Naive B cell (primary cell): ENCODE results near the gene MAN1C1. TPM values are rescaled to one million over a fixed set of nuclear protein-coding genes. Genes with fewer than 3 reads are reported as not detected.

ENCODE experiments used
- ATAC-seq, 2 donors: fragments of 150-1000 bp; cut with Tn5 transposase; 2 replicates each; pipeline ENCODE4 v1.10.0; 2021; ENCODE audit warnings: low read depth in 2 of 2, mild to moderate bottlenecking in 2 of 2, moderate library complexity in 2 of 2
- DNase-seq: peaks from one replicate; pipeline ENCODE4 v3.0.0; 2022
- H3K27ac Mint-ChIP-seq, 6 donors: one replicate each; pipeline ENCODE4 v1.8.0; 2020 to 2022; ENCODE audit warnings: mild to moderate bottlenecking in 6 of 6, mixed read lengths in 6 of 6, moderate library complexity in 5 of 6, inconsistent platforms in 2 of 6
- H3K27me3 Mint-ChIP-seq, 3 donors: one replicate each; pipeline ENCODE4 v1.8.0; 2021 to 2022; ENCODE audit warnings: mixed read lengths in 3 of 3, mild to moderate bottlenecking in 1 of 3
- H3K36me3 Mint-ChIP-seq, 2 donors: one replicate each; pipeline ENCODE4 v1.8.0; 2020 to 2022; ENCODE audit warnings: mixed read lengths in 2 of 2, inconsistent platforms in 1 of 2, mild to moderate bottlenecking in 1 of 2
- H3K4me1 Mint-ChIP-seq, 3 donors: one replicate each; pipeline ENCODE4 v1.8.0; 2020 to 2022; ENCODE audit warnings: mixed read lengths in 3 of 3, inconsistent platforms in 1 of 3, mild to moderate bottlenecking in 1 of 3, moderate library complexity in 1 of 3
- H3K4me3 Mint-ChIP-seq, 8 donors: one replicate each; pipeline ENCODE4 v1.8.0; 2020 to 2022; ENCODE audit warnings: mild to moderate bottlenecking in 8 of 8, mixed read lengths in 8 of 8, moderate library complexity in 8 of 8, inconsistent platforms in 2 of 8
- H3K9me3 Mint-ChIP-seq, 7 donors: one replicate each; pipeline ENCODE4 v1.8.0; 2020 to 2022; ENCODE audit warnings: mixed read lengths in 7 of 7, mild to moderate bottlenecking in 5 of 7, inconsistent platforms in 2 of 7, moderate library complexity in 1 of 7
- polyA plus RNA-seq, 6 donors: library from polyadenylated mRNA; unstranded; fragments of 300-500 nt; fragmentation: Illumina TruSeq; gene quantifications; one replicate each; pipeline ENCODE4 v1.2.3, GENCODE V29; 2021; ENCODE audit warnings: low read depth in 6 of 6

Gene MAN1C1
- polyA plus RNA-seq, 6 donors from 2014 or later: 0.16 to 0.52 (median 0.44) TPM; not detected in 3

- Mint-ChIP-seq H3K27me3 (peaks cover 0 to 9% (median 8%) of the 10 kb centered on the region in 3 donors), H3K4me1 (no peaks in the 10 kb centered on the region), H3K27ac (no peak overlapping the region), H3K4me3 (no peak overlapping the region), H3K36me3 (no peaks in the 10 kb centered on the region), H3K9me3 (no peaks in the 10 kb centered on the region)
- ATAC-seq (no peak), DNase-seq (no peak)
Observed at GRCh38 chr1:25739341-25739740, 122.8 kb downstream of the MAN1C1 start.

- no peaks in the 10 kb centered on the region for H3K36me3 Mint-ChIP-seq
- H3K4me1 Mint-ChIP-seq: no peaks in the 10 kb centered on the region
- H3K4me3 Mint-ChIP-seq: no peak overlapping the region
- DNase-seq (no peak), ATAC-seq (no peak)
- H3K27ac Mint-ChIP-seq: no peak overlapping the region
- peaks cover 0 to 9% (median 8%) of the 10 kb centered on the region in 3 donors for H3K27me3 Mint-ChIP-seq
- no peaks in the 10 kb centered on the region for H3K9me3 Mint-ChIP-seq
Observed at GRCh38 chr1:25740071-25740470, 123.5 kb downstream of the MAN1C1 start.

- peak overlapping the region in 1 of 6 donors; percentile 69 for H3K27ac Mint-ChIP-seq
- no peak overlapping the region for H3K4me3 Mint-ChIP-seq
- DNase-seq (no peak), ATAC-seq (no peak)
- H3K27me3 Mint-ChIP-seq: peaks cover 0 to 9% (median 7%) of the 10 kb centered on the region in 3 donors
- no peaks in the 10 kb centered on the region for H3K4me1 Mint-ChIP-seq
- H3K36me3 Mint-ChIP-seq: no peaks in the 10 kb centered on the region
- H3K9me3 Mint-ChIP-seq: no peaks in the 10 kb centered on the region
Observed at GRCh38 chr1:25742316-25742715, 125.7 kb downstream of the MAN1C1 start.

- Mint-ChIP-seq H3K4me3 (no peak overlapping the region), H3K4me1 (no peaks in the 10 kb centered on the region), H3K27ac (no peak overlapping the region), H3K36me3 (no peaks in the 10 kb centered on the region), H3K27me3 (peaks cover 0 to 9% (median 0%) of the 10 kb centered on the region in 3 donors), H3K9me3 (no peaks in the 10 kb centered on the region)
- no peak for ATAC-seq
- no peak for DNase-seq
Observed at GRCh38 chr1:25743164-25744139, 126.9 kb downstream of the MAN1C1 start.

GRCh38 chr1:25744140-25744581 lies 127.6 kb downstream of the MAN1C1 start:
- DNase-seq (no peak), ATAC-seq (no peak)
- Mint-ChIP-seq H3K27me3 (peaks cover 0 to 9% (median 0%) of the 10 kb centered on the region in 3 donors), H3K4me3 (no peak overlapping the region), H3K4me1 (no peaks in the 10 kb centered on the region), H3K9me3 (no peaks in the 10 kb centered on the region), H3K27ac (no peak overlapping the region), H3K36me3 (no peaks in the 10 kb centered on the region)

GRCh38 chr1:25744636-25745425 lies 128.2 kb downstream of the MAN1C1 start:
- ATAC-seq (no peak), DNase-seq (no peak)
- H3K4me3 Mint-ChIP-seq: no peak overlapping the region
- H3K36me3 Mint-ChIP-seq: no peaks in the 10 kb centered on the region
- peaks cover 0 to 6% (median 0%) of the 10 kb centered on the region in 3 donors for H3K27me3 Mint-ChIP-seq
- H3K9me3 Mint-ChIP-seq: no peaks in the 10 kb centered on the region
- no peak overlapping the region for H3K27ac Mint-ChIP-seq
- no peaks in the 10 kb centered on the region for H3K4me1 Mint-ChIP-seq

GRCh38 chr1:25746299-25747045 lies 129.9 kb downstream of the MAN1C1 start:
- Mint-ChIP-seq H3K4me3 (no peak overlapping the region), H3K9me3 (no peaks in the 10 kb centered on the region), H3K36me3 (no peaks in the 10 kb centered on the region), H3K4me1 (no peaks in the 10 kb centered on the region), H3K27ac (peak overlapping the region in 1 of 6 donors; percentile 61), H3K27me3 (peaks cover 0 to 6% (median 4%) of the 10 kb centered on the region in 3 donors)
- no peak for DNase-seq
- ATAC-seq: no peak

GRCh38 chr1:25747046-25747719 lies 130.6 kb downstream of the MAN1C1 start:
- H3K4me1 Mint-ChIP-seq: no peaks in the 10 kb centered on the region
- peaks cover 0 to 6% (median 4%) of the 10 kb centered on the region in 3 donors for H3K27me3 Mint-ChIP-seq
- H3K27ac Mint-ChIP-seq: no peak overlapping the region
- DNase-seq (no peak), ATAC-seq (no peak)
- H3K4me3 Mint-ChIP-seq: no peak overlapping the region
- no peaks in the 10 kb centered on the region for H3K36me3 Mint-ChIP-seq
- no peaks in the 10 kb centered on the region for H3K9me3 Mint-ChIP-seq

- DNase-seq: no peak
- H3K27ac Mint-ChIP-seq: no peak overlapping the region
- no peak for ATAC-seq
- H3K4me3 Mint-ChIP-seq: no peak overlapping the region
- H3K4me1 Mint-ChIP-seq: no peaks in the 10 kb centered on the region
- no peaks in the 10 kb centered on the region for H3K36me3 Mint-ChIP-seq
- peaks cover 0 to 6% (median 4%) of the 10 kb centered on the region in 3 donors for H3K27me3 Mint-ChIP-seq
- no peaks in the 10 kb centered on the region for H3K9me3 Mint-ChIP-seq
Observed at GRCh38 chr1:25748531-25749205, 132.1 kb downstream of the MAN1C1 start.

GRCh38 chr1:25750923-25751605 lies 134.5 kb downstream of the MAN1C1 start:
- H3K27ac Mint-ChIP-seq: peak overlapping the region in 1 of 6 donors; percentile 78

GRCh38 chr1:25754470-25755181 lies 138.0 kb downstream of the MAN1C1 start:
- Mint-ChIP-seq H3K36me3 (no peaks in the 10 kb centered on the region), H3K4me1 (peaks cover 0 to 14% (median 6%) of the 10 kb centered on the region in 3 donors), H3K27ac (peak overlapping the region in 2 of 6 donors; percentile 48 to 56), H3K4me3 (no peak overlapping the region), H3K9me3 (no peaks in the 10 kb centered on the region), H3K27me3 (peaks cover 10 to 24% (median 14%) of the 10 kb centered on the region in 3 donors)
- DNase-seq: peak; percentile 4
- peak in 1 of 2 donors; percentile 55 for ATAC-seq

More at GRCh38 chr1:25750923-25751605, 134.5 kb downstream of the MAN1C1 start:
- no peak for DNase-seq
- Mint-ChIP-seq H3K4me1 (peaks cover 0 to 10% (median 3%) of the 10 kb centered on the region in 3 donors), H3K27me3 (peaks cover 0 to 17% (median 10%) of the 10 kb centered on the region in 3 donors), H3K9me3 (no peaks in the 10 kb centered on the region), H3K4me3 (no peak overlapping the region), H3K36me3 (no peaks in the 10 kb centered on the region)
- ATAC-seq: no peak
